Liver (tissue), 9 donors: ENCODE measurements around the gene WNT3A. TPM values are rescaled to one million over a fixed set of nuclear protein-coding genes. Genes with fewer than 3 reads are reported as not detected.

Experiments used
- DNase-seq: peaks from one replicate; pipeline ENCODE4 v3.0.0-alpha.2; 2017; ENCODE audit warnings: low spot score
- H3K27ac ChIP-seq, 2 donors: one replicate each; pipeline ENCODE4 v1.7.0; 2013; ENCODE audit warnings: inconsistent platforms in 2 of 2, low read length in 2 of 2, control low read depth in 1 of 2, low read depth in 1 of 2, mild to moderate bottlenecking in 1 of 2
- H3K27me3 ChIP-seq, 4 donors: one replicate each; pipeline versions ENCODE4 v1.6.1 to v1.7.0; 2013; ENCODE audit warnings: low read length in 3 of 4, inconsistent platforms in 1 of 4, mild to moderate bottlenecking in 1 of 4, moderate library complexity in 1 of 4; ENCODE audit not compliant: control insufficient read depth in 4 of 4, insufficient read depth in 4 of 4
- H3K36me3 ChIP-seq, 4 donors: one replicate each; pipeline versions ENCODE4 v1.6.1 to v1.7.0; 2013; ENCODE audit warnings: low read length in 3 of 4, mild to moderate bottlenecking in 3 of 4, low read depth in 1 of 4, moderate library complexity in 1 of 4; ENCODE audit not compliant: control insufficient read depth in 4 of 4, insufficient read depth in 3 of 4
- H3K4me1 ChIP-seq, 4 donors: one replicate each; pipeline versions ENCODE4 v1.6.1 to v1.7.0; 2013; ENCODE audit warnings: low read length in 3 of 4, mild to moderate bottlenecking in 3 of 4, moderate library complexity in 1 of 4; ENCODE audit not compliant: control insufficient read depth in 4 of 4, insufficient read depth in 4 of 4
- H3K4me3 ChIP-seq, 3 donors: one replicate each; pipeline versions ENCODE4 v1.6.1 to v1.7.0; 2013; ENCODE audit warnings: low read length in 3 of 3, control low read depth in 1 of 3, low read depth in 1 of 3, mild to moderate bottlenecking in 1 of 3
- H3K9ac ChIP-seq, 2 donors: one replicate each; pipeline ENCODE4 v1.7.0; 2013; ENCODE audit warnings: low read length in 2 of 2, mild to moderate bottlenecking in 2 of 2, moderate library complexity in 2 of 2, control low read depth in 1 of 2, low read depth in 1 of 2
- H3K9me3 ChIP-seq, 4 donors: one replicate each; pipeline versions ENCODE4 v1.6.1 to v1.7.0; 2013; ENCODE audit warnings: low read length in 3 of 4; ENCODE audit not compliant: control insufficient read depth in 4 of 4
- CTCF ChIP-seq: fragments of 150-350 bp; IDR thresholded peaks from 2 replicates; pipeline ENCODE4 v1.5.1; 2017; ENCODE audit warnings: improper control_type of control experiment, low read depth, low read length; ENCODE audit not compliant: missing input control
- EGR1 ChIP-seq, 2 donors: IDR thresholded peaks; 2 replicates each; pipeline ENCODE4 v1.6.1; 2016 to 2018; ENCODE audit warnings: antibody characterized with exemption in 2 of 2, low read depth in 2 of 2
- FOXA1 ChIP-seq: IDR thresholded peaks from 2 replicates; pipeline ENCODE4 v1.6.1; 2016; ENCODE audit warnings: antibody characterized with exemption
- FOXA2 ChIP-seq: IDR thresholded peaks from 2 replicates; pipeline ENCODE4 v1.6.1; 2016; ENCODE audit warnings: antibody characterized with exemption
- GABPA ChIP-seq, 2 donors: IDR thresholded peaks in 1 of 2; conservative IDR thresholded peaks in 1 of 2; 2 replicates each; pipeline ENCODE4 v1.6.1; 2016; ENCODE audit warnings: antibody characterized with exemption in 2 of 2, mild to moderate bottlenecking in 1 of 2, moderate library complexity in 1 of 2
- HNF4A ChIP-seq, 2 donors: conservative IDR thresholded peaks; 2 replicates each; pipeline ENCODE4 v1.6.1; 2016; ENCODE audit warnings: antibody characterized with exemption in 2 of 2, mild to moderate bottlenecking in 2 of 2
- HNF4G ChIP-seq: IDR thresholded peaks from 2 replicates; pipeline ENCODE4 v1.6.1; 2016; ENCODE audit warnings: antibody characterized with exemption
- JUND ChIP-seq, 2 donors: IDR thresholded peaks; 2 replicates each; pipeline ENCODE4 v1.6.1; 2016; ENCODE audit warnings: antibody characterized with exemption in 2 of 2
- MAX ChIP-seq: IDR thresholded peaks from 2 replicates; pipeline ENCODE4 v1.6.1; 2016; ENCODE audit warnings: antibody characterized with exemption
- NR2F2 ChIP-seq: IDR thresholded peaks from 2 replicates; pipeline ENCODE4 v1.6.1; 2016; ENCODE audit warnings: antibody characterized with exemption
- RAD21 ChIP-seq, 2 donors: IDR thresholded peaks; 2 replicates each; pipeline ENCODE4 v1.6.1; 2016; ENCODE audit warnings: antibody characterized with exemption in 2 of 2, mild to moderate bottlenecking in 2 of 2
- RXRA ChIP-seq, 2 donors: IDR thresholded peaks; 2 replicates each; pipeline ENCODE4 v1.6.1; 2017 to 2018; ENCODE audit warnings: antibody characterized with exemption in 2 of 2, mild to moderate bottlenecking in 1 of 2
- SP1 ChIP-seq: IDR thresholded peaks from 2 replicates; pipeline ENCODE4 v1.6.1; 2018; ENCODE audit warnings: antibody characterized with exemption, mild to moderate bottlenecking
- TAF1 ChIP-seq: conservative IDR thresholded peaks from 2 replicates; pipeline ENCODE4 v1.6.1; 2016; ENCODE audit warnings: antibody characterized with exemption, mild to moderate bottlenecking
- YY1 ChIP-seq: IDR thresholded peaks from 2 replicates; pipeline ENCODE4 v1.6.1; 2016; ENCODE audit warnings: antibody characterized with exemption, mild to moderate bottlenecking
- ZBTB33 ChIP-seq: IDR thresholded peaks from 2 replicates; pipeline ENCODE4 v1.6.1; 2016; ENCODE audit warnings: antibody characterized with exemption
- WGBS: extraction: QIAGEN DNeasy Blood & Tissue Kit; methylation state at CpG from one replicate; pipeline ENCODE4 v1.1.7; 2013; 5-methylcytosine and 5-hydroxymethylcytosine counted together
- polyA plus RNA-seq, 2 donors: library from polyadenylated mRNA; stranded (reverse) in 1 of 2; unstranded in 1 of 2; fragments of 200-250 nt in 1 of 2; fragments of >200 nt in 1 of 2; fragmentation: Nextera tagmentation in 1 of 2; extraction: Ambion mirVana in 1 of 2; gene quantifications; one replicate each; pipeline versions ENCODE4 v1.2.1 to v1.2.3, GENCODE V29; 2013 to 2015
- total RNA-seq, 2 donors: library from RNA; depleted of rRNA; stranded (reverse); fragments of >200 nt; gene quantifications; one replicate each; pipeline ENCODE4 v1.2.3, GENCODE V29; 2014
- TF ChIP-seq, protein P1 (sequence below): IDR thresholded peaks from 2 replicates; pipeline ENCODE4 v1.6.1; 2016; ENCODE audit warnings: antibody characterized with exemption, mild to moderate bottlenecking
- TF ChIP-seq, protein P2 (sequence below): IDR thresholded peaks from 2 replicates; pipeline ENCODE4 v1.6.1; 2016; ENCODE audit warnings: antibody characterized with exemption
- donor health status: healthy.
- donor health status: healthy.
- donor health status: healthy.
- donor health status: healthy.
- donor health status: healthy.

WNT3A gene
- total and polyA plus RNA-seq, 4 donors: not detected

- no peak overlapping the region for H3K27ac ChIP-seq
- TF ChIP-seq TAF1 (no peak), NR2F2 (no peak), EGR1 (IDR thresholded peaks at IDR 0.05; ENCODE audit: low read depth in 2 of 2) (no peak), RAD21 (IDR thresholded peaks at IDR 0.05) (no peak), ZBTB33 (no peak), MAX (no peak), HNF4G (no peak), HNF4A (conservative IDR thresholded peaks at IDR 0.05) (no peak), YY1 (no peak), CTCF (no peak), FOXA1 (no peak), JUND (IDR thresholded peaks at IDR 0.05) (no peak), GABPA (IDR thresholded peaks at IDR 0.05 in 1 of 2, conservative IDR thresholded peaks at IDR 0.05 in 1 of 2) (no peak), SP1 (no peak), FOXA2 (no peak), RXRA (IDR thresholded peaks at IDR 0.05) (no peak)
- TF ChIP-seq, protein P1, sequence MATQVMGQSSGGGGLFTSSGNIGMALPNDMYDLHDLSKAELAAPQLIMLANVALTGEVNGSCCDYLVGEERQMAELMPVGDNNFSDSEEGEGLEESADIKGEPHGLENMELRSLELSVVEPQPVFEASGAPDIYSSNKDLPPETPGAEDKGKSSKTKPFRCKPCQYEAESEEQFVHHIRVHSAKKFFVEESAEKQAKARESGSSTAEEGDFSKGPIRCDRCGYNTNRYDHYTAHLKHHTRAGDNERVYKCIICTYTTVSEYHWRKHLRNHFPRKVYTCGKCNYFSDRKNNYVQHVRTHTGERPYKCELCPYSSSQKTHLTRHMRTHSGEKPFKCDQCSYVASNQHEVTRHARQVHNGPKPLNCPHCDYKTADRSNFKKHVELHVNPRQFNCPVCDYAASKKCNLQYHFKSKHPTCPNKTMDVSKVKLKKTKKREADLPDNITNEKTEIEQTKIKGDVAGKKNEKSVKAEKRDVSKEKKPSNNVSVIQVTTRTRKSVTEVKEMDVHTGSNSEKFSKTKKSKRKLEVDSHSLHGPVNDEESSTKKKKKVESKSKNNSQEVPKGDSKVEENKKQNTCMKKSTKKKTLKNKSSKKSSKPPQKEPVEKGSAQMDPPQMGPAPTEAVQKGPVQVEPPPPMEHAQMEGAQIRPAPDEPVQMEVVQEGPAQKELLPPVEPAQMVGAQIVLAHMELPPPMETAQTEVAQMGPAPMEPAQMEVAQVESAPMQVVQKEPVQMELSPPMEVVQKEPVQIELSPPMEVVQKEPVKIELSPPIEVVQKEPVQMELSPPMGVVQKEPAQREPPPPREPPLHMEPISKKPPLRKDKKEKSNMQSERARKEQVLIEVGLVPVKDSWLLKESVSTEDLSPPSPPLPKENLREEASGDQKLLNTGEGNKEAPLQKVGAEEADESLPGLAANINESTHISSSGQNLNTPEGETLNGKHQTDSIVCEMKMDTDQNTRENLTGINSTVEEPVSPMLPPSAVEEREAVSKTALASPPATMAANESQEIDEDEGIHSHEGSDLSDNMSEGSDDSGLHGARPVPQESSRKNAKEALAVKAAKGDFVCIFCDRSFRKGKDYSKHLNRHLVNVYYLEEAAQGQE: no peak
- TF ChIP-seq, protein P2, sequence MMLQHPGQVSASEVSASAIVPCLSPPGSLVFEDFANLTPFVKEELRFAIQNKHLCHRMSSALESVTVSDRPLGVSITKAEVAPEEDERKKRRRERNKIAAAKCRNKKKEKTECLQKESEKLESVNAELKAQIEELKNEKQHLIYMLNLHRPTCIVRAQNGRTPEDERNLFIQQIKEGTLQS: no peak
- H3K9ac ChIP-seq: no peak overlapping the region
- peaks cover 0 to 12% (median 7%) of the 10 kb centered on the region in 4 donors for H3K9me3 ChIP-seq
- peaks cover 4 to 24% (median 10%) of the 10 kb centered on the region in 4 donors for H3K4me1 ChIP-seq
- H3K36me3 ChIP-seq: peaks cover 11 to 34% (median 24%) of the 10 kb centered on the region in 4 donors
- WGBS: 95% methylated on average over 13 of the region's 13 CpGs
- no peaks in the 10 kb centered on the region for H3K27me3 ChIP-seq
- DNase-seq: peak; percentile 17
- H3K4me3 ChIP-seq: no peak overlapping the region
Observed at GRCh38 chr1:228096416-228097332, 89.9 kb downstream of the WNT3A start.
